Kidney capillary endothelial cell (primary cell): Measurements from ENCODE around the gene UMODL1.

Experiments used
- DNase-seq: peaks from one replicate; pipeline ENCODE4 v3.0.0-alpha.2; 2018; ENCODE audit warnings: low spot score

The UMODL1 gene

GRCh38 chr21:42038826-42039425 lies 32.2 kb upstream of the UMODL1 start:
- no peak for DNase-seq

- no peak for DNase-seq
Measured at GRCh38 chr21:42039470-42039901, 31.6 kb upstream of the UMODL1 start.

DNA sequence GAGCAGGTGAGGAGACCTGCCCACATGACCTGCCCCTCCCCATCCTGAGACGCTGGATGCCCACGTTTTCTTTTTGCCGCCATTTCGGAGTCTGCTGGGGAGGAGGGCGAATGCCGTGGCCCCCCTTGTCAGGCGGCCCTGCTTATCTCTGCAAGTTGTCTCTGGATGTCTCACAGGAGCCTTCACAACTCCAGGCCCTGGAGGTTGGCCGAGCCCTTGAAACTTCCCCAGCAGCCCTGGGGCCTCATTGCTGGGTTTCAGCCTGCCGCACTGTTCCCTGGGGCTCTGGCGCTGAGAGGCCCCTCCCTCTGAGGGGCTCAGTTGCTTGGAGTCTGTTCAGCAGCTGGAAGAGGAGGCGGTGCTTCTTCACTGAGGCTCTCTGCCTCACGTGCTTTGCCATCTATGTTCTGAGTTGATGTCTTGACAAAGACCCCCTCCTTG lies 31.2 kb upstream of the UMODL1 start:
- DNase-seq: no peak

DNA sequence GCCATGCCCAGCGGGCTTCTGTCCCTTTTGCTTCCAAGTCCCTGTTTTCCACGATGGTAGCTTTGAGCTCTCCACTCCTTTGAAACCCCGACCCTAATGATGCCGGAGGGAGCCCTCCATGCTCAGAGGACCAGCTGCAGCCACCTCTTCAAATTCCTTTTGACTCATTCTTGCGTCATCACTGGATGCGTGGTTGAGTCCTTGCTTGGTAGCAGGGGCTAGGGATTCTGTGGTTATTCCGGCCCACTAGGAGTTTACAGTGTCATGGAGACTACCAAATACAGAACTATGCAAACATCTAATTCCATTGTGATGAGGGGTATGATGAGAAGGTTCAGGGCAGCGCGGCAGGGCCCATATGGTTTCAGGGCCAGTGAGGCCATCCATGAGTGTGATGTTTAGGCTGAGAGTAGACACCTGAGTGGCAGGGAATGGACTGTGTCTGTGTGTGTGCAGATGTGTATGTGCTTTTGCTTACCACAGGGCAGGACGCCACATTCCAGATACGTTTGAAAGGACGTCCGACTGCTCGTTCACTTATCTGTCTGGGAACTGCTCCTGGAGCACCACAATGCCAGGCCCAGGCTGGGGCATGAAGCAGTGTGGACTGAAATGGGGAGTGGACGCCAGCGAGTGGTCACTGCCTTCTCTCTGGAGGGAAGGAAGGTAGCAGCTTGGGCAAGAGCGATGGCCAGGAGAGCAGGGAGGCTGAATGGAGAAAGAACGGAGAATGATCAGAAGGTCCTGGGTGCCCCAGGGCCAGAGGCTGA lies 30.5 kb upstream of the UMODL1 start:
- peak; percentile 35 for DNase-seq

DNA sequence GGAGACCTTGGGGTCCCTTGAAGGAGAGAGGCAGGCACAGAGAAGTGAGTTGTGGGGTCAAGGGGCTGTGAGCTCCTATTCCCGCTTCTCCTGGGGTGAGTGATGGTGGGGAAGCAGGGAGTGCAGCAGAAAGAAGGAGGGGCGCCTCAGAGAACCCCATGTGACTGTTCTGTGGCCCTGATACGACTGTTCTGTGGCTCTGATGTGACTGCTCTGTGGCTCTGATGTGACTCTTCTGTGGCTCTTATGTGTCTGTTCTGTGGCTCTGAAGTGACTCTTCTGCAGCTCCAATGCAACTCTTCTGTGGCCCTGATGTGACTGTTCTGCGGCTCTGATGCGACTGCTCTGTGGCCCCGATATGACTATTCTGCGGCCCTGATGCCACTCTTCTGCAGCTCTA lies 29.9 kb upstream of the UMODL1 start:
- DNase-seq: no peak

GRCh38 chr21:42041711-42042110 lies 29.4 kb upstream of the UMODL1 start:
- no peak for DNase-seq

GRCh38 chr21:42042651-42043050 lies 28.5 kb upstream of the UMODL1 start:
- no peak for DNase-seq

DNA sequence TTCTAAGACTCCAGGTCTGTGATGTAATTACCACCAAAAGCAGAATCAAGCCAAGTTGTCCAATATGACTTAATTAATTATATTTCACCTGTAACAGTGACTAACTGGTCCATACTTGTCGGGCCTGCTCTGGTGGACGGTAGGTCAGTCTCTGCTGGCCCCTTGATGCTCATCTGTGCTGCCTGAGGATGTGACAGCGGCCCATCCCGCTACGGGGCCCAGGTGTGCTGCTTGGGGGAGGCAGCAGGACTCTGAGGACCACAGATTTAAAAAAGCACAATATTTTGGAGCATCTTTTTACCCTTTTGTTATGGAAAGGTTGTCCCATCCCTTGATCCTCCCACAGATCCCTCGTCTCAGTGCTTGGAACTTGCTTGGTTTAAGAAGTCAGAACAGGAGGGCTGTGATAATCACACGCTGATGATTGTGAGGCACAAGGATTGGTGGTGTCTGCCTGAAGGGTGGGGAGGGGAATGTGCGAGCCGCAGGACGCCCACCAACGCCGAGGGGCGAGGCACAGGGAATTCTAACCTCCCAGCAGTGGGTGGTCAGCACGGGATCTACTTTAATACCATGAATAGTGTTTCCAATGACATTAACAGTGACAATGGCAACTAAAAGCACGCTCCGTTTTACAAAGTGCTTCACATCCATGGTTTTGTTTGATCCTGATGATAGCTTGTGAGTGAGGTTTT lies 27.8 kb upstream of the UMODL1 start:
- DNase-seq: no peak

DNA sequence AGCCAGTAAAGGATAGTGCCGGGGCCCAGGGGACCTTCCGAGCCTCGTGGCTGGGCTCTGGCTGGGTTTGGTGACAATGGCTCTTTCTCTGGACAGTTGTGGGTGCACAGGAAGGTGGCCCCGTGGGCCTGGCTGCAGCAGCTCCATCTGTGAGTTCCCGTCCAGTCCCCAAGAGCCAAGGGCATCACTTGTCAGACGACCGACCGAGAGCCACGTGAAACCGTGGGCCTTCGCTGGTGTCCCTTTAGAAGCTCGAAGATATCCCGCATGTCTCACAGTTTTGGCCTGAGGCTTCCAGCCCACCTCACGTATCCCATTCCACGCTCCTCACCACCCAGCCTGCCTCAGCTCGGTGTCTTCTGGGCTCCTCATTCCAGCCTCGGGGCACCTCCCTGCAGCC lies 27.2 kb upstream of the UMODL1 start:
- DNase-seq: no peak

- no peak for DNase-seq
Measured at GRCh38 chr21:42044871-42045495, 26.1 kb upstream of the UMODL1 start.

GRCh38 chr21:42047821-42048613 lies 23.1 kb upstream of the UMODL1 start:
- DNase-seq: peak; percentile 92

DNA sequence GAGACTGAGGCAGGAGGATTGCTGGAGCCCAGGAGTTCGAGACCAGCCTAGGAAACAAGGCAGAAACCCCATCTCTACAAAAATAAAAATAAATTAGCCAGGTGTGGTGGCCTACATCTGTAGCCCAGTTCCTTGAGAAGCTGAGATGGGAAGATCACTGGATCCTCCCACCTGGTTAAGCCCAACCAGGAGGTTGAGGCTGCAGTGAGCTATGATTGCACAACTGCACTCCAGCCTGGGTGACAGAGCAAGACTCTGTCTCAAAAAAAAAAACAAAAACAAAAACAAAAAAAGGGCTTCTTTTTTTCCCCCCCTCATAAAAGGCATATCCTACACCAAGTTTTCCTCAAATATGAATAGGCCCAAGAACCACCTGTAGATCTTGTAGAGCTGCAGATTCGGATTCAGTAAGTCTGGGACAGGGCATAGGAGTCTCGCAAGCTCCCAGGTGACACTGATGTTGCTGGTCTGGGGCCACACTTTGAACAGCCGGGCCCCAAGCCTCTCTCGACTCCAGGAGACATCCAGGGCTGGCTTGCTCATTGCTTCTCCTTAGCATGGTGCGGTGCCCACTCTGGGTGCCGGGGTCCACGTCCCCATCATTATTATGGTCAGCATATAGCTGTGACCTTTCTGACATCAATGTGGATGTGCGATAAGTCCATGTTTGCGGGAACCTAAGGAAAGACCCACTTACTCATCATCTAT lies 22.1 kb upstream of the UMODL1 start:
- no peak for DNase-seq

- no peak for DNase-seq
Measured at GRCh38 chr21:42049578-42050430, 21.3 kb upstream of the UMODL1 start.

GRCh38 chr21:42051788-42052187 lies 19.3 kb upstream of the UMODL1 start:
- DNase-seq: no peak

- DNase-seq: no peak
Measured at GRCh38 chr21:42055425-42055824, 15.7 kb upstream of the UMODL1 start.

DNA sequence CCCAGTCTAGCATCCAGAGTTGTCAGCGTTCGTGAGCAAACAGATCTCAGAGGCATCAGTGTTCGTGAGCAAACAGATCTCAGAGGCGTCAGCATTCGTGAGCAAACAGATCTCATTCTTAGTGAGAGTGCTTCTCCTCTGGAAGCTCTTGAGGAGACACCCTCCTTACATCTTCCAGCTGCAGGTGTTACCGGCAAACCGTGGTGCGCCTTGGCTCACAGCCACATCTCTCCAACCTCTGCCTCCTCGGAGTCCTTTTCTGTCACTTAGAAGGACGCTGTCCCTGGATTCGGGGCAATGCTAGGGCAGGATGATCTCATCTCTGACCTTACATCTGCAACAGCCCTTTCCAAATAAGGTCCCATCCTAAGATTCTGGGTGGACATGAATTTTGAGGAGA lies 14.6 kb upstream of the UMODL1 start:
- no peak for DNase-seq

DNA sequence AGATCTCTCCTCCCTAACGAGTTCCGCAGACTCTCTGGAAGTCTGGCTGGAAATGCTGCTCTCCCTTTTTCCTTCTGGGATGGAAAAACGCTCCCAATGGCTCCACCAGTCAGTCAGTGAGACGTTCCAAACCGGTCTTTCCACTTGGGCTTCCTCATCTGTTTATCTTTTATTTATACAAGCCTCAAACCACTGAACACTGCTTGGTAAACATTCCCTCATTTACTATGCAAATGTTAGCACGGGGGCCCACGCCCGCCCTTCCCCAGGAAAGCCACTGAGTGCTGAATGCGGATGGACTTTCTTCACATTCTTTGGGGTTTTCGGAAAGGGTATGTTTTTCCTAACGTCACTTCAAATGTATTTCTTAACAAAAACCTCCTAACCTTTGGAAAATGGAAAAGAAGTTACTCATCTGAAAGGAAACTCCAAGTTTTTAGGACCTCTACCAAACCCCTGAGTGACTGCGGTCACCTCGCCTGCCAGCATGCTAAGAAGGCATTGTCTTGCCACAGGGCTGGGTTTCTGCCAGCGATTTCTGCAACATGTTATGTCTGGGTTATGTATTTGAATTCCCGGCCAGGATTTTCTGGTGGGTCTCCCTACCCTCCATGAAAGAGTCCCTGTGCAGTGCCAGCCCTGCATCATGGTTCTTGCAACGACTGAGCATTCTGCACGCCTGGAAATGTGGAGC lies 14.0 kb upstream of the UMODL1 start:
- DNase-seq: no peak

- DNase-seq: no peak
Measured at GRCh38 chr21:42057851-42058437, 13.2 kb upstream of the UMODL1 start.

- no peak for DNase-seq
Measured at GRCh38 chr21:42058631-42059111, 12.4 kb upstream of the UMODL1 start.
